Body of pancreas (tissue), 4 donors: ENCODE data around the gene ADCK2. TPM values are rescaled to one million over a fixed set of nuclear protein-coding genes. Genes with fewer than 3 reads are reported as not detected.
"Not testable (repeated sequence)": the region's sequence is repeated elsewhere in the genome, so short reads cannot be mapped to it uniquely, and the experiment has no call there.

ENCODE experiments used
- ATAC-seq: fragments of 150-250 bp; one replicate; pipeline ENCODE4 v1.9.1; 2016
- DNase-seq, 4 donors: peaks; one replicate each; pipeline ENCODE4 v3.0.0-alpha.2; 2019
- H3K27ac ChIP-seq, 4 donors: fragments of 200-600 bp; sonication (generic); 1 replicate in 3 of 4; 2 replicates in 1 of 4; pipeline versions ENCODE4 v1.5.1 to v1.6.1; 2016 to 2019; ENCODE audit warnings: mild to moderate bottlenecking in 1 of 4, mixed read lengths in 1 of 4, moderate library complexity in 1 of 4
- H3K27me3 ChIP-seq, 2 donors: fragments of 200-600 bp; sonication (generic); one replicate each; pipeline ENCODE4 v1.6.0; 2016; ENCODE audit warnings: mild to moderate bottlenecking in 1 of 2
- H3K36me3 ChIP-seq, 2 donors: fragments of 200-600 bp; sonication (generic); replicated peaks in 1 of 2; 2 replicates each; pipeline ENCODE4 v1.5.1; 2016; ENCODE audit warnings: low read depth in 2 of 2; ENCODE audit not compliant: insufficient read depth in 1 of 2
- H3K4me1 ChIP-seq: fragments of 200-600 bp; sonication (generic); one replicate; pipeline ENCODE4 v1.6.0; 2016
- H3K4me3 ChIP-seq, 2 donors: fragments of 200-600 bp; sonication (generic); 1 replicate in 1 of 2; 2 replicates in 1 of 2; pipeline ENCODE4 v1.5.1; 2016 to 2019
- H3K9me3 ChIP-seq, 3 donors: fragments of 200-600 bp; sonication (generic); 1 replicate in 2 of 3; 2 replicates in 1 of 3; pipeline ENCODE4 v1.5.1; 2016
- POLR2A ChIP-seq, 3 donors: fragments of 450-650 bp; IDR thresholded peaks; one replicate each; pipeline ENCODE4 v1.6.1; 2016; ENCODE audit warnings: antibody characterized with exemption in 3 of 3, mild to moderate bottlenecking in 2 of 3
- whole genome bisulfite sequencing, 2 donors: methylation state at CpG; one replicate each; pipeline ENCODE4 v1.1.5; 2017; 5-methylcytosine and 5-hydroxymethylcytosine counted together
- intact Hi-C: fragments of 100-400 bp; cut with DNase I; formaldehyde crosslinking; loops from one replicate; pipeline ENCODE4 v1.15.1; 2023
- total RNA-seq, 2 donors: library from RNA; depleted of rRNA; stranded (reverse); fragments of >200 nt; gene quantifications; one replicate each; pipeline ENCODE4 v1.1.0, GENCODE V29; 2016
- TF ChIP-seq, protein P1 (sequence below), 7 experiments: fragments of 450-650 bp in 4 of 7; fragments of 200-600 bp in 3 of 7; sonication (generic) in 3 of 7; IDR thresholded peaks; one replicate each; pipeline ENCODE4 v1.5.1; 2016 to 2019; ENCODE audit warnings: antibody characterized with exemption in 7 of 7

The ADCK2 gene
- total RNA-seq, 2 donors from 2014 or later, result 16.1 to 21.1 TPM

DNA sequence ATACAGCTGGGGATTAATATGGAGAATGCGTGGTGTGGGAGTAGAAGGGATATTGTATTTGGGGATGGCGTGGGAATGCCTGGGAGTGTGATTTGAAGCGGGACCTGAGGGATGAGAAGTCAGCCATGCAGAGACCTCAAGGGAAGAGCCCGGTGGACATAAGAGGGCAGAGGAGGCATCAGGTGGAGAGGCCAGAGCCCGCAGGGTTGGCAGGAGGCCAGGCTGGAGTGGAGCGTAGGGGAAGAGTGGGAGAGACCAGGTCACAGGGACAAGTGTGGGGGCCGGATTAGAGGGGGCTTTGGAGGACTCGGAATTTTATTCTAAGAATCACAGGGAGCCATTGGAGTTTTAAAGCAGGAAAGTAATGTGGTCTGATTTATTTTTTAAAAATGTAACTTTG lies 25.7 kb downstream of the ADCK2 start:
- no peak for TF ChIP-seq POLR2A (IDR thresholded peaks at IDR 0.05)
- TF ChIP-seq, protein P1, sequence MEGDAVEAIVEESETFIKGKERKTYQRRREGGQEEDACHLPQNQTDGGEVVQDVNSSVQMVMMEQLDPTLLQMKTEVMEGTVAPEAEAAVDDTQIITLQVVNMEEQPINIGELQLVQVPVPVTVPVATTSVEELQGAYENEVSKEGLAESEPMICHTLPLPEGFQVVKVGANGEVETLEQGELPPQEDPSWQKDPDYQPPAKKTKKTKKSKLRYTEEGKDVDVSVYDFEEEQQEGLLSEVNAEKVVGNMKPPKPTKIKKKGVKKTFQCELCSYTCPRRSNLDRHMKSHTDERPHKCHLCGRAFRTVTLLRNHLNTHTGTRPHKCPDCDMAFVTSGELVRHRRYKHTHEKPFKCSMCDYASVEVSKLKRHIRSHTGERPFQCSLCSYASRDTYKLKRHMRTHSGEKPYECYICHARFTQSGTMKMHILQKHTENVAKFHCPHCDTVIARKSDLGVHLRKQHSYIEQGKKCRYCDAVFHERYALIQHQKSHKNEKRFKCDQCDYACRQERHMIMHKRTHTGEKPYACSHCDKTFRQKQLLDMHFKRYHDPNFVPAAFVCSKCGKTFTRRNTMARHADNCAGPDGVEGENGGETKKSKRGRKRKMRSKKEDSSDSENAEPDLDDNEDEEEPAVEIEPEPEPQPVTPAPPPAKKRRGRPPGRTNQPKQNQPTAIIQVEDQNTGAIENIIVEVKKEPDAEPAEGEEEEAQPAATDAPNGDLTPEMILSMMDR (IDR thresholded peaks at IDR 0.05), result no peak
- H3K4me3 ChIP-seq, result no peak overlapping the region
- no peaks in the 10 kb centered on the region for H3K9me3 ChIP-seq
- 82 to 86% methylated on average over 8 of the region's 8 CpGs for WGBS, 2 donors
- ATAC-seq (no peak), DNase-seq (peak in 2 of 4 donors; percentile 21 to 24)
- H3K4me1 ChIP-seq, result peaks cover 17% of the 10 kb centered on the region
- no peaks in the 10 kb centered on the region for H3K36me3 ChIP-seq
- no peaks in the 10 kb centered on the region for H3K27me3 ChIP-seq
- intact Hi-C loops, result no loop called here
- no peak overlapping the region for H3K27ac ChIP-seq

GRCh38 chr7:140702774-140703173 lies 30.0 kb downstream of the ADCK2 start:
- WGBS, 2 donors, result 87 to 90% methylated on average over 9 to 10 of the region's 10 CpGs
- no peaks in the 10 kb centered on the region for H3K27me3 ChIP-seq
- no peak for ATAC-seq
- intact Hi-C loops, result no loop called here
- H3K9me3 ChIP-seq, result no peaks in the 10 kb centered on the region
- TF ChIP-seq POLR2A (IDR thresholded peaks at IDR 0.05), result no peak
- TF ChIP-seq, protein P1 (IDR thresholded peaks at IDR 0.05), result no peak
- peaks cover 0 to 2% of the 10 kb centered on the region in 2 donors for H3K36me3 ChIP-seq
- peaks cover 8% of the 10 kb centered on the region for H3K4me1 ChIP-seq
- H3K27ac ChIP-seq, result no peak overlapping the region
- H3K4me3 ChIP-seq, result no peak overlapping the region
- no peak for DNase-seq

DNA sequence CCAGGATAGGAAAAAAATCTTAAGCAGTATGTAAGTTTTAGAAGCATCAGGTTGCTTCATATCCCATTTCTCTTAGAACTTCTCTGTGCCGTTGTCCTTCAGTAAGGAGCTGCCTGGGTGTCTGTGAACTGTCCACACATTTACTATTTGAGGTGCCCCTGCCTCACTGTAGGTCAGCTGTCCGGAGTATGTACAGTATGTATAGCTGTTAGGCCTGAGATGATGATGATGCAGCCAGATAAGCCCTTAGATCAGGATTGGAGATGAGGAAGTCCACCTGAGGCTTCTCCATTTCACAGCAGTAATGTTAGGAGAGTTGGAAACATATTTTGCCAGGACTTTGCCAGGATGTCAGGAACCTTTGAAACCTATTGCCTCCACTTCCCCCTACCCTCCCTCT lies 31.5 kb downstream of the ADCK2 start:
- ATAC-seq (no peak), DNase-seq (no peak)
- Histone ChIP-seq H3K4me1 (no peaks in the 10 kb centered on the region), H3K9me3 (no peaks in the 10 kb centered on the region), H3K27ac (no peak overlapping the region), H3K4me3 (no peak overlapping the region), H3K27me3 (no peaks in the 10 kb centered on the region), H3K36me3 (peaks cover 0 to 2% of the 10 kb centered on the region in 2 donors)
- WGBS, 2 donors, result 92 to 95% methylated on average over 2 of the region's 2 CpGs
- intact Hi-C loops, result no loop called here
- no peak for TF ChIP-seq POLR2A (IDR thresholded peaks at IDR 0.05)
- TF ChIP-seq, protein P1 (IDR thresholded peaks at IDR 0.05), result no peak

GRCh38 chr7:140707132-140707531 lies 34.4 kb downstream of the ADCK2 start:
- 85 to 95% methylated on average over 5 of the region's 5 CpGs for WGBS, 2 donors
- no peak overlapping the region for H3K27ac ChIP-seq
- H3K4me1 ChIP-seq, result no peaks in the 10 kb centered on the region
- TF ChIP-seq POLR2A (IDR thresholded peaks at IDR 0.05), result no peak
- TF ChIP-seq, protein P1 (IDR thresholded peaks at IDR 0.05), result no peak
- ATAC-seq (peak; percentile 18), DNase-seq (no peak)
- intact Hi-C loops, result no loop called here
- H3K9me3 ChIP-seq, result no peaks in the 10 kb centered on the region
- H3K4me3 ChIP-seq, result no peak overlapping the region
- peaks cover 0 to 2% of the 10 kb centered on the region in 2 donors for H3K36me3 ChIP-seq
- H3K27me3 ChIP-seq, result no peaks in the 10 kb centered on the region

DNA sequence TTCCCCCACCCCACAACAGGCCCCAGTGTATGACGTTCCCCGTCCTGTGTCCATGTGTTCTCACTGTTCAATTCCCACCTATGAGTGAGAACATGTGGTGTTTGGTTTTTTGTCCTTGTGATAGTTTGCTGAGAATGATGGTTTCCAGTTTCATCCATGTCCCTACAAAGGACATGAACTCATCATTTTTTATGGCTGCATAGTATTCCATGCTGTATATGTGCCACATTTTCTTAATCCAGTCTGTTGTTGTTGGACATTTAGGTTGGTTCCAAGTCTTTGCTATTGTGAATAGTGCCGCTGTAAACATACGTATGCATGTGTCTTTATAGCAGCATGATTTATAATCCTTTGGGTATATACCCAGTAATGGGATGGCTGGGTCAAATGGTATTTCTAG lies 36.0 kb downstream of the ADCK2 start:
- not testable (repeated sequence) for ATAC-seq
- WGBS, 2 donors, result 91 to 95% methylated on average over 4 of the region's 4 CpGs

DNA sequence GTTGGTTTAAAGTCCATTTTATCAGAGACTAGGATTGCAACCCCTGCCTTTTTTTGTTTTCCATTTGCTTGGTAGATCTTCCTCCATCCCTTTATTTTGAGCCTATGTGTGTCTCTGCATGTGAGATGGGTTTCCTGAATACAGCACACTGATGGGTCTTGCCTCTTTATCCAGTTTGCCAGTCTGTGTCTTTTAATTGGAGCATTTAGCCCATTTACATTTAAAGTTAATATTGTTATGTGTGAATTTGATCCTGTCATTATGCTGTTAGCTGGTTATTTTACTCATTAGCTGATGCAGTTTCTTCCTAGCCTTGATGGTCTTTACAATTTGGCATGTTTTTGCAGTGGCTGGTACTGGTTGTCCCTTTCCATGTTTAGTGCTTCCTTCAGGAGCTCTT lies 39.6 kb downstream of the ADCK2 start:
- H3K27me3 ChIP-seq, H3K9me3 ChIP-seq, ATAC-seq, H3K36me3 ChIP-seq, H3K27ac ChIP-seq, intact Hi-C loops, H3K4me1 ChIP-seq, H3K4me3 ChIP-seq, DNase-seq: not testable (repeated sequence)

More for the DNA sequence above, 36.0 kb downstream of the ADCK2 start:
- intact Hi-C loops, H3K9me3 ChIP-seq, H3K27ac ChIP-seq, DNase-seq, H3K4me3 ChIP-seq, H3K4me1 ChIP-seq, H3K36me3 ChIP-seq, H3K27me3 ChIP-seq: not testable (repeated sequence)
